D341Med (cell line): ENCODE data around the gene AP1G2.

Source experiments
- DNase-seq: peaks from one replicate; pipeline ENCODE4 v3.0.0; 2012; ENCODE audit warnings: low spot score

The AP1G2 gene

GRCh38 chr14:23570806-23571483 is 3.4 kb upstream of the AP1G2 start:
- DNase-seq = no peak

- peak; percentile 64 for DNase-seq
Measured at GRCh38 chr14:23569443-23570151, 2.0 kb upstream of the AP1G2 start.

- peak; percentile 67 for DNase-seq
Measured at GRCh38 chr14:23568600-23569331, 1.2 kb upstream of the AP1G2 start.

GRCh38 chr14:23568021-23568599 is 519 bp upstream of the AP1G2 start:
- DNase-seq = peak; percentile 81

GRCh38 chr14:23566778-23567185 is 809 bp downstream of the AP1G2 start:
- no peak for DNase-seq

GRCh38 chr14:23566112-23566777 is 1.3 kb downstream of the AP1G2 start:
- DNase-seq = no peak

GRCh38 chr14:23565626-23566025 is 2.0 kb downstream of the AP1G2 start:
- DNase-seq = no peak

- no peak for DNase-seq
Measured at GRCh38 chr14:23564876-23565275, 2.7 kb downstream of the AP1G2 start.

- no peak for DNase-seq
Measured at GRCh38 chr14:23564181-23564812, 3.3 kb downstream of the AP1G2 start.

GRCh38 chr14:23563473-23564180 is 4.0 kb downstream of the AP1G2 start:
- DNase-seq = no peak

- DNase-seq = peak; percentile 76
Measured at GRCh38 chr14:23562822-23563472, 4.6 kb downstream of the AP1G2 start.

GRCh38 chr14:23561873-23562821 is 5.4 kb downstream of the AP1G2 start:
- DNase-seq = no peak

- no peak for DNase-seq
Measured at GRCh38 chr14:23561259-23561658, 6.3 kb downstream of the AP1G2 start.

GRCh38 chr14:23559926-23560520 is 7.6 kb downstream of the AP1G2 start:
- no peak for DNase-seq

- DNase-seq = peak; percentile 75
Measured at GRCh38 chr14:23559010-23559925, 8.3 kb downstream of the AP1G2 start.

- DNase-seq = no peak
Measured at GRCh38 chr14:23558346-23559009, 9.1 kb downstream of the AP1G2 start.

GRCh38 chr14:23557946-23558345 is 9.6 kb downstream of the AP1G2 start:
- no peak for DNase-seq
